T-helper 22 cell (primary cell): ENCODE measurements around the gene DDB1.

Experiments
- DNase-seq: peaks from one replicate; pipeline ENCODE4 v3.0.0-alpha.2; 2020; ENCODE audit warnings: low read depth

The DDB1 gene

GRCh38 chr11:61354208-61354607 is 21.3 kb upstream of the DDB1 start:
- DNase-seq: no peak

- no peak for DNase-seq
These were observed 20.5 kb upstream of the DDB1 start for GRCh38 chr11:61353131-61354067.

- DNase-seq: no peak
These were observed 19.1 kb upstream of the DDB1 start for GRCh38 chr11:61352038-61352437.

GRCh38 chr11:61350803-61351202 is 17.9 kb upstream of the DDB1 start:
- DNase-seq: no peak

- no peak for DNase-seq
These were observed 17.4 kb upstream of the DDB1 start for GRCh38 chr11:61350336-61350735.

- DNase-seq: no peak
These were observed 17.0 kb upstream of the DDB1 start for GRCh38 chr11:61349916-61350315.

- DNase-seq: no peak
These were observed 16.4 kb upstream of the DDB1 start for GRCh38 chr11:61349189-61349751.

- no peak for DNase-seq
These were observed 15.1 kb upstream of the DDB1 start for GRCh38 chr11:61347916-61348461.

GRCh38 chr11:61345954-61346843 is 13.3 kb upstream of the DDB1 start:
- no peak for DNase-seq

- no peak for DNase-seq
These were observed 12.3 kb upstream of the DDB1 start for GRCh38 chr11:61345170-61345610.

- DNase-seq: no peak
These were observed 11.2 kb upstream of the DDB1 start for GRCh38 chr11:61343792-61344745.

- DNase-seq: no peak
These were observed 9.4 kb upstream of the DDB1 start for GRCh38 chr11:61342207-61342803.

- no peak for DNase-seq
These were observed 8.8 kb upstream of the DDB1 start for GRCh38 chr11:61341706-61342105.

GRCh38 chr11:61340979-61341378 is 8.1 kb upstream of the DDB1 start:
- DNase-seq: no peak

GRCh38 chr11:61339490-61339878 is 6.6 kb upstream of the DDB1 start:
- DNase-seq: no peak

GRCh38 chr11:61338783-61339489 is 6.0 kb upstream of the DDB1 start:
- DNase-seq: no peak

- DNase-seq: no peak
These were observed 5.0 kb upstream of the DDB1 start for GRCh38 chr11:61337706-61338470.

- DNase-seq: peak; percentile 55
These were observed 3.4 kb upstream of the DDB1 start for GRCh38 chr11:61336171-61336935.

GRCh38 chr11:61335355-61335710 is 2.4 kb upstream of the DDB1 start:
- no peak for DNase-seq
